GM18511 (cell line): Measurements from ENCODE around the gene GNG12.
A peak's percentile ranks its signal among the peaks of the same experiment; 100 is the strongest.

Experiments
- ATAC-seq: cut with Tn5 transposase; IDR thresholded peaks from one replicate; pipeline ENCODE4 v1.9.1; 2021; ENCODE audit warnings: mild to moderate bottlenecking, moderate library complexity; ENCODE audit not compliant: unreplicated experiment

GNG12 gene

GRCh38 chr1:67759066-67759465 is 74.2 kb downstream of the GNG12 start:
- no peak for ATAC-seq

GRCh38 chr1:67755619-67756018 is 77.6 kb downstream of the GNG12 start:
- no peak for ATAC-seq

GRCh38 chr1:67755160-67755559 is 78.1 kb downstream of the GNG12 start:
- ATAC-seq: peak; percentile 23

- ATAC-seq: no peak
These were observed 78.7 kb downstream of the GNG12 start for GRCh38 chr1:67754526-67754920.

GRCh38 chr1:67753776-67754525 is 79.3 kb downstream of the GNG12 start:
- no peak for ATAC-seq

GRCh38 chr1:67752306-67752705 is 81.0 kb downstream of the GNG12 start:
- no peak for ATAC-seq

GRCh38 chr1:67750691-67751054 is 82.6 kb downstream of the GNG12 start:
- ATAC-seq: no peak

- ATAC-seq: peak; percentile 43
These were observed 83.2 kb downstream of the GNG12 start for GRCh38 chr1:67749844-67750690.

- ATAC-seq: no peak
These were observed 83.9 kb downstream of the GNG12 start for GRCh38 chr1:67749263-67749843.

GRCh38 chr1:67748630-67749029 is 84.6 kb downstream of the GNG12 start:
- peak; percentile 86 for ATAC-seq

- ATAC-seq: no peak
These were observed 85.4 kb downstream of the GNG12 start for GRCh38 chr1:67747671-67748546.

GRCh38 chr1:67745875-67746698 is 87.2 kb downstream of the GNG12 start:
- no peak for ATAC-seq

GRCh38 chr1:67743072-67743725 is 90.1 kb downstream of the GNG12 start:
- ATAC-seq: no peak

GRCh38 chr1:67741736-67742135 is 91.5 kb downstream of the GNG12 start:
- no peak for ATAC-seq

- ATAC-seq: no peak
These were observed 92.1 kb downstream of the GNG12 start for GRCh38 chr1:67741121-67741520.

- ATAC-seq: no peak
These were observed 92.7 kb downstream of the GNG12 start for GRCh38 chr1:67740543-67740942.

GRCh38 chr1:67739361-67739760 is 93.9 kb downstream of the GNG12 start:
- no peak for ATAC-seq

GRCh38 chr1:67738401-67738800 is 94.9 kb downstream of the GNG12 start:
- no peak for ATAC-seq

- ATAC-seq: no peak
These were observed 95.4 kb downstream of the GNG12 start for GRCh38 chr1:67737875-67738274.

- no peak for ATAC-seq
These were observed 96.5 kb downstream of the GNG12 start for GRCh38 chr1:67736750-67737149.
